Posterior cingulate gyrus (tissue), 11 donors: ENCODE data around the gene SLC4A5.
A peak's percentile ranks its signal among the peaks of the same experiment; 100 is the strongest.

ENCODE experiments used
- DNase-seq, 10 donors: peaks; one replicate each; pipeline versions ENCODE4 v3.0.0 to v3.0.0-alpha.2; 2020 to 2021; ENCODE audit warnings: mixed read lengths in 3 of 10
- intact Hi-C: fragments of 100-400 bp; cut with DNase I; formaldehyde crosslinking; loops from one replicate; pipeline ENCODE4 v1.15.1; 2023

The SLC4A5 gene

GRCh38 chr2:74281141-74281975, 61.9 kb downstream of the SLC4A5 start:
- intact Hi-C loops: no loop called here
- no peak for DNase-seq

DNA sequence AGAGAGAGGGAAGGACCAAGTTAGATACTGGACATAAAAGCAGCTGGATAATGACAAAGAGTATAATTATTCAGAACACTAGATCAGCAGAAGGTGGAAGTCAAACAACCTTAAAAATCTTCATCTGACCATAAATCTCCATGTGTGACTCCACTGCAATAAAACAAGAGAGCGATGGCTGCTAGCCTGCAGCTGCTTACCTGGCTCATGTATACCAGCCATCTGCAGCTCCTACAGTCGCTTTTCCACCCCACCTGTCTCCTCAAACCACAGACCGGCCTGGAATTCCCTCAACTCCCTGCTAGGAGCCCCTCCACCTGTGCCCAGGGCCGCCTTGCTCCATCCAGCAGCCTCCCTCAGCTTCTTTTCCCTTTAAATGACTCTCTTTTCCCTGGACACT, 64.5 kb downstream of the SLC4A5 start:
- intact Hi-C loops: no loop called here
- no peak for DNase-seq

GRCh38 chr2:74278176-74278575, 65.0 kb downstream of the SLC4A5 start:
- no peak for DNase-seq
- intact Hi-C loops: no loop called here

DNA sequence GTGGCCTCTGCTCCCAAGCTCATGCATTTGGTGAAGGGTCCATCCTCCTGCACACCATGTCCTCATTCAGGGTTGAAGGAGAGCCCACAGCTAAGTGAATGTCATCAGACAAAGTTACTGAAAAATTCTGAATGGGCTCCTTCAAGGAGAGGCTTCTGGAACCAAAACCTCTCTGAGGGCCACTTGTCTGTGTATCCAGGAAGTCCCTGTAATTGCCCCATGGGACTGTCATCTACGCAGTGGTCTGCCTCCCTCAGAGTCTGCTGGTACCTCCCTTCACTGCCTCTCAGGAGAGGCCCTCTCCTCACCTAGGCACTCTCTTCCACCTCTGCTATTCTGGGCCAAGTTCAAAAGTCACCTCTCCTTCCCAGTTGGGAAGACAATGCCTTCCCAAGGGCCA, 68.0 kb downstream of the SLC4A5 start:
- intact Hi-C loops: no loop called here
- DNase-seq: no peak

DNA sequence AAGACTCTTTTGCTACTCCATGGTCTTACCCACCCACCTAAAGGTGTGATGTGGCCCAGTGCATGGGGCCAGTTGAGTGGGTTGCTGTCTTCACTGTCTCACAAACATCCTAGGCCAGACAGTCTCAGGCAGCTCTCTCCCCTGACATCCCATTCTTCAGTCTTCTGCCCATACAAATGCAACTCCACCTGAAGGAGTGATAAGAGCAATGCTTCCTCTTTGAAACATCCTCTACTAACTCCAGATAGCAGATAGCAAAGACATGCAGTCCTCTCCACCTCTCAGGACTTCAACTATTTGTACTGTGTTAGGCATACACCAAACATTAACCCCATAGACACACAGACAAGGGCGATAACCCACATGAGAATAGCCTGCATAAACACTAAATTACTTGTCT, 73.5 kb downstream of the SLC4A5 start:
- no peak for DNase-seq
- intact Hi-C loops: no loop called here

- no peak for DNase-seq
- intact Hi-C loops: no loop called here
These were observed 76.1 kb downstream of the SLC4A5 start for GRCh38 chr2:74267068-74267467.

GRCh38 chr2:74264281-74264680, 78.9 kb downstream of the SLC4A5 start:
- intact Hi-C loops: no loop called here
- DNase-seq: no peak

GRCh38 chr2:74262681-74263080, 80.5 kb downstream of the SLC4A5 start:
- no peak for DNase-seq
- intact Hi-C loops: no loop called here

GRCh38 chr2:74261204-74261864, 81.9 kb downstream of the SLC4A5 start:
- peak in 3 of 10 donors; percentile 5 to 35 (median 13) for DNase-seq
- intact Hi-C loops: no loop called here

- no peak for DNase-seq
- intact Hi-C loops: no loop called here
These were observed 82.7 kb downstream of the SLC4A5 start for GRCh38 chr2:74260495-74260894.

DNA sequence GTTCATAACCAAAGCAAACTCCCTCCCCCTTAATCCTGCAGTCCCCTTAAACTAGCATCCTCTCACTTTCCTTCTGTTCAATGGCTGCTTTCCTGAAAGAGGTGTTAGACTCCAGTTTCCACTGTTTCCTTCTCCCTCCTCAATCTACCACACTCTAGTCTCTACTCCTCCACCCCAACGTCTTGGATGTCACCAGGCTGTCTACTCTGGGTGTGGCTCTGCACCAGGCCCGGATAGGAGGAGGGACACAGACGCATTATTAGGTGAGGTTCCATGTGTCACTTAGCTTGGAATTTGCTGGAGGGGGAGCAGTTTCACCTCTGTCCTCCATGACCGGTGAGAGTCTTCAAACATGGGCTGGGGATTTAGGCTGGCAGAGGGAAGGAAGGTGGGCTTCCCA, 83.5 kb downstream of the SLC4A5 start:
- DNase-seq: no peak
- intact Hi-C loops: no loop called here

- no peak for DNase-seq
- intact Hi-C loops: no loop called here
These were observed 84.0 kb downstream of the SLC4A5 start for GRCh38 chr2:74259191-74259590.

DNA sequence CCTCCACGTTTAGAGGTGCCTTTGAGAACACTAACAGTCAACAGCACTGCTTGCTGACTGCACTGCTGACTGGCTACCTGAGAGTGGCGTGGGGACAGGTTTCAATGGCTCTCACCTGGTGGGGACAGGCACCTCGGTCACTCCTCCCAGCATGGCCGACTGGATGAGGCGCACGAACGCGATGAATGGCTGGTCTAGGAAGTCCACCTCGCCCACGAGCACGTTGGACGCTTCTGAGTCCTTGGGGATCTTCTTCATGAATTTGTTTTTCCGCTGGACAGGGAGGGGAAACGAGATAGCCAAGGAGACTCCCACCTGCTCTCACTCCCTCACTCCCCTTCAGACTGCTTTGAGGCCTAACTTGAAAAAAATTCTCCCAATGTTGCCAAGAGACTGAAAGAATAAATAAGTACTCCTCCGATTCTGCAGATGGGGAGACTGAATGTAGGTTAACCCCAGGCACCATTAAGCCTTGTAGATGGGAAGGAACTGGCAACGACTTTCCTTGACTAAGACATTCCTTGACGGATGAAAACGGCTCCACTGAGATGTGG, 87.5 kb downstream of the SLC4A5 start:
- intact Hi-C loops: no loop called here
- no peak for DNase-seq

GRCh38 chr2:74253971-74254310, 89.3 kb downstream of the SLC4A5 start:
- no peak for DNase-seq
- intact Hi-C loops: loop anchor here (5.0 kb wide), 1 partner anchor 78 kb away; no protein-coding TSS in a partner anchor

- DNase-seq: no peak
- intact Hi-C loops: loop anchor here (5.0 kb wide), 1 partner anchor 79 kb away; no protein-coding TSS in a partner anchor
These were observed 89.8 kb downstream of the SLC4A5 start for GRCh38 chr2:74253306-74253970.

- DNase-seq: no peak
- intact Hi-C loops: loop anchor here (5.0 kb wide), 1 partner anchor 79 kb away; no protein-coding TSS in a partner anchor
These were observed 90.4 kb downstream of the SLC4A5 start for GRCh38 chr2:74252862-74253261.

- intact Hi-C loops: loop anchor here (5.0 kb wide), 1 partner anchor 80 kb away; no protein-coding TSS in a partner anchor
- no peak for DNase-seq
These were observed 91.2 kb downstream of the SLC4A5 start for GRCh38 chr2:74252036-74252435.

GRCh38 chr2:74250189-74250631, 93.0 kb downstream of the SLC4A5 start:
- DNase-seq: peak in 6 of 10 donors; percentile 18 to 89 (median 36)
- intact Hi-C loops: loop anchor here (2.0 to 5.0 kb wide), 2 partner anchors 82 to 143 kb away; no protein-coding TSS in a partner anchor

DNA sequence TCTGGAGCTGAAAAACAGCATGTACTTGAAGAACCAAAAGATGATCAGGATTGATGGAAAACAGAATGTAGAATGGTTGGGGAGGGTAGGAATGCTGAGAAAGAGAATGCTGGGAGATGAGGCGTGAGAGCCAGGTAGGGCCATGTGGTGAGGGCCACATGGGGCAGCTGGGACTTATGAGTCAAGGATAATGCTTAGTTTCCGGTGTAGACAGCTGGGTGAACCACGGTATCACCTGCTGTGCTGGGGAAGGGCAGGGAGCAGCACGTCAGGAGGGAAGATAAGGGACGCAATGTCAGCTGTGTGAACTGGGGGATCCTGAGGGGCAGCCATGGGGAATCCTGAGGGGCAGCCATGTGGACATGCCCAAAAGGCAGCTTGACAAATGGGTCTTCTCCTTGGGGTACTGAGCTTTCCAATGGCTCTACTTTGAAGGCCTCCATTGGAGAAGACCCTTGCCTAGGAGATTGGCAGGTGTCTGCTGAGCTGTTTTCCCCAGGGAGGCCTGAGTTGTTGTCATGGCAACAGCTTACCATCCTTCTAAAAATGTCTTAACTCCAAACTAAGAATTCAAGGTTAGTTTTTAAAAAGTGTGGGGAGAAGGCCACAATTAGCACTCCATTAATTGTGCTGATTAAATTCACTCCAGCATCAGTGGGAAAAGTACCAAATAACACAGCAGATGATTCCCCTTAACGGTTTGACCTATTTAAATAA, 93.7 kb downstream of the SLC4A5 start:
- intact Hi-C loops: loop anchor here (2.0 to 5.0 kb wide), 2 partner anchors 83 to 143 kb away; no protein-coding TSS in a partner anchor
- DNase-seq: no peak
